Measurements from ENCODE around the gene TUBB3.

- TF ChIP-seq, protein P1, sequence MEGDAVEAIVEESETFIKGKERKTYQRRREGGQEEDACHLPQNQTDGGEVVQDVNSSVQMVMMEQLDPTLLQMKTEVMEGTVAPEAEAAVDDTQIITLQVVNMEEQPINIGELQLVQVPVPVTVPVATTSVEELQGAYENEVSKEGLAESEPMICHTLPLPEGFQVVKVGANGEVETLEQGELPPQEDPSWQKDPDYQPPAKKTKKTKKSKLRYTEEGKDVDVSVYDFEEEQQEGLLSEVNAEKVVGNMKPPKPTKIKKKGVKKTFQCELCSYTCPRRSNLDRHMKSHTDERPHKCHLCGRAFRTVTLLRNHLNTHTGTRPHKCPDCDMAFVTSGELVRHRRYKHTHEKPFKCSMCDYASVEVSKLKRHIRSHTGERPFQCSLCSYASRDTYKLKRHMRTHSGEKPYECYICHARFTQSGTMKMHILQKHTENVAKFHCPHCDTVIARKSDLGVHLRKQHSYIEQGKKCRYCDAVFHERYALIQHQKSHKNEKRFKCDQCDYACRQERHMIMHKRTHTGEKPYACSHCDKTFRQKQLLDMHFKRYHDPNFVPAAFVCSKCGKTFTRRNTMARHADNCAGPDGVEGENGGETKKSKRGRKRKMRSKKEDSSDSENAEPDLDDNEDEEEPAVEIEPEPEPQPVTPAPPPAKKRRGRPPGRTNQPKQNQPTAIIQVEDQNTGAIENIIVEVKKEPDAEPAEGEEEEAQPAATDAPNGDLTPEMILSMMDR (IDR thresholded peaks at IDR 0.05; ENCODE audit: low read length): no peak
- no peak for TF ChIP-seq EZH2phosphoT487 (IDR thresholded peaks at IDR 0.05; ENCODE audit: low read length)
Measured at GRCh38 chr16:89912627-89913026, 10.5 kb upstream of the TUBB3 start.
